H1 (cell line): ENCODE data around the gene RABGAP1. TPM values are rescaled to one million over a fixed set of nuclear protein-coding genes. Genes with fewer than 3 reads are reported as not detected.

Source experiments
- BACH1 ChIP-seq: IDR thresholded peaks from 2 replicates; pipeline ENCODE4 v1.6.1; 2012; ENCODE audit warnings: low read length, improper control_type of control experiment
- BRCA1 ChIP-seq: IDR thresholded peaks from 2 replicates; pipeline ENCODE4 v1.6.1; 2012; ENCODE audit warnings: low read depth, low read length, improper control_type of control experiment
- CEBPB ChIP-seq: IDR thresholded peaks from 2 replicates; pipeline ENCODE4 v1.6.1; 2012; ENCODE audit warnings: low read depth, low read length
- CHD7 ChIP-seq: fragments of 300-600 bp; sonication (generic); IDR thresholded peaks from 2 replicates; pipeline ENCODE4 v1.7.1; 2012; ENCODE audit warnings: low read length, moderate library complexity, mild to moderate bottlenecking, inconsistent platforms; ENCODE audit not compliant: insufficient replicate concordance
- CTBP2 ChIP-seq: IDR thresholded peaks from 2 replicates; pipeline ENCODE4 v1.7.0; 2011; ENCODE audit warnings: borderline replicate concordance, mild to moderate bottlenecking, moderate library complexity, mixed read lengths, low read length; ENCODE audit not compliant: insufficient read depth, insufficient read length
- CTCF ChIP-seq, 3 experiments: IDR thresholded peaks; 1 replicate in 2 of 3; 2 replicates in 1 of 3; pipeline versions ENCODE4 v1.5.1 to v1.6.1; 2011; ENCODE audit warnings: low read length in 3 of 3, mild to moderate bottlenecking in 3 of 3, inconsistent platforms in 2 of 3, low read depth in 1 of 3, moderate library complexity in 1 of 3; ENCODE audit not compliant: insufficient read depth in 1 of 3; ENCODE audit errors: control extremely low read depth in 1 of 3
- GTF2F1 ChIP-seq: IDR thresholded peaks from 2 replicates; pipeline ENCODE4 v1.6.1; 2012; ENCODE audit warnings: low read depth, low read length, improper control_type of control experiment, borderline replicate concordance
- SP1 ChIP-seq: IDR thresholded peaks from 2 replicates; pipeline ENCODE4 v1.6.1; 2011; ENCODE audit warnings: low read depth, low read length
- TBP ChIP-seq: IDR thresholded peaks from 2 replicates; pipeline ENCODE4 v1.6.1; 2011; ENCODE audit warnings: low read depth, low read length, improper control_type of control experiment
- YY1 ChIP-seq: IDR thresholded peaks from 2 replicates; pipeline ENCODE4 v1.6.1; 2011; ENCODE audit warnings: low read depth, mild to moderate bottlenecking, low read length
- polyA plus RNA-seq, 7 experiments: library from polyadenylated mRNA; depleted of rRNA in 3 of 7; stranded (reverse) in 5 of 7; unstranded in 2 of 7; fragments of >200 nt in 5 of 7; fragments of 200-250 nt in 2 of 7; gene quantifications; 1 replicate in 5 of 7; 2 replicates in 1 of 7; 4 replicates in 1 of 7; pipeline versions ENCODE4 v1.2.1 to v1.2.3, GENCODE V29; 2011 to 2013; ENCODE audit warnings: missing spikeins in 2 of 7, mixed read lengths in 2 of 7
- total RNA-seq: library from RNA; stranded (reverse); fragmentation: NEBNext Ultra II Directional; extraction: Animal tissue kit (Norgen Biotek cat#: 25700); gene quantifications from 2 replicates; pipeline ENCODE4 v1.2.1, GENCODE V29; 2021

Gene RABGAP1
- total and polyA plus RNA-seq, 2 of the 8 experiments (the other 6 are each of a cell fraction or from before 2014, with no cell fraction given), result 15.7 to 38.3 TPM

- TF ChIP-seq CHD7 (no peak), BACH1 (no peak), YY1 (no peak), CEBPB (no peak), SP1 (no peak), GTF2F1 (no peak), CTBP2 (no peak), BRCA1 (no peak), CTCF (IDR thresholded peaks at IDR 0.05; ENCODE audit: control extremely low read depth in 1 of 3, insufficient read depth in 1 of 3, low read depth in 1 of 3, low read length in 3 of 3) (no peak), TBP (no peak)
Observed at GRCh38 chr9:122948313-122948712, 7.5 kb downstream of the RABGAP1 start (continued).
